ENCODE data around the gene YWHAQ. TPM values are rescaled to one million over a fixed set of nuclear protein-coding genes. Genes with fewer than 3 reads are reported as not detected.
A peak's percentile ranks its signal among the peaks of the same experiment; 100 is the strongest.

Gene YWHAQ
- total RNA-seq, 1 donor from 2014 or later = 284 TPM

DNA sequence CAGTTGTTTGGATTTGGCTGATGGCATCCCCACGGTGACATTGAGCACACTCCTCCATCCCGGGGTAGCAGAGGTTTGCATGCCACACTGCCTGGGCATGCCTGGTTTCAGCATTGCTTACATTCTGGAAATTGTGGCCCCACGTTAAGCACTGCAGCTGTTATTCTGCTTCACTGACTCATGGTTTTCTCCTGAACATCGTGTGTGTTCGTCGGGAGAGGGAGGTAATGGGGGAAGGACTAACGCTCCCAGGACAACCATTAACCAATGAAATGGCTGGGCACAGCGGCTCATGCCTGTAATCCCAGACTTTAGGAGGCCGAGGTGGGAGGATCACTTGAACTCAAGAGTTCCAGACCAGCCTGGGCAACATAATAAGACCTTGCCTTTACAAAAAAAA lies 28.2 kb upstream of the YWHAQ start:
- H3K4me3 ChIP-seq (ENCODE audit: low read depth, low read length) = no peak overlapping the region
- TF ChIP-seq, protein P1, sequence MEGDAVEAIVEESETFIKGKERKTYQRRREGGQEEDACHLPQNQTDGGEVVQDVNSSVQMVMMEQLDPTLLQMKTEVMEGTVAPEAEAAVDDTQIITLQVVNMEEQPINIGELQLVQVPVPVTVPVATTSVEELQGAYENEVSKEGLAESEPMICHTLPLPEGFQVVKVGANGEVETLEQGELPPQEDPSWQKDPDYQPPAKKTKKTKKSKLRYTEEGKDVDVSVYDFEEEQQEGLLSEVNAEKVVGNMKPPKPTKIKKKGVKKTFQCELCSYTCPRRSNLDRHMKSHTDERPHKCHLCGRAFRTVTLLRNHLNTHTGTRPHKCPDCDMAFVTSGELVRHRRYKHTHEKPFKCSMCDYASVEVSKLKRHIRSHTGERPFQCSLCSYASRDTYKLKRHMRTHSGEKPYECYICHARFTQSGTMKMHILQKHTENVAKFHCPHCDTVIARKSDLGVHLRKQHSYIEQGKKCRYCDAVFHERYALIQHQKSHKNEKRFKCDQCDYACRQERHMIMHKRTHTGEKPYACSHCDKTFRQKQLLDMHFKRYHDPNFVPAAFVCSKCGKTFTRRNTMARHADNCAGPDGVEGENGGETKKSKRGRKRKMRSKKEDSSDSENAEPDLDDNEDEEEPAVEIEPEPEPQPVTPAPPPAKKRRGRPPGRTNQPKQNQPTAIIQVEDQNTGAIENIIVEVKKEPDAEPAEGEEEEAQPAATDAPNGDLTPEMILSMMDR (IDR thresholded peaks at IDR 0.05; ENCODE audit: insufficient read depth, low read length, poor library complexity, severe bottlenecking) = no peak
- no peaks in the 10 kb centered on the region for H3K27me3 ChIP-seq (ENCODE audit: control insufficient read depth, insufficient read depth, low read length)
- no peaks in the 10 kb centered on the region for H3K36me3 ChIP-seq (ENCODE audit: control insufficient read depth, insufficient read depth, low read length)
- DNase-seq (ENCODE audit: low read depth) = peak; percentile 82

DNA sequence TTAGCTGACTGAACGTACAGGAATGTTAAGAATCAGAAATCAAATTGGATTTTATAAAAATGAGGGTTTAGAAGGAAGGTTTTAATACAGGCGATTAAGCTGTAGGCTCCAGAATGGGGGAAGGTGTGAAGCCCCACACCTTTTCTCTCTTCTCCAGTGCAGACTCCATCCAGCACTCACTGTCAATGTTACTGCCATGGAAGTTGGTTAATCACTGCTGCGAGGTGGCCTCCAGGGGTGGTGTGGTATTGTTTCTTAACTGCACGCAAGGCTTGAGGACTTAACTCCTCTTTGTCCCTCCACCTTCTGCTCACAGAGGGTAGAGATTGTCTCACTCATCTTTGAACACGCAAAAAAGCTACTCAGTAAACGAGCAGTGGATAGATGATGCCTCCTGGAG lies 26.9 kb upstream of the YWHAQ start:
- Histone ChIP-seq H3K36me3 (ENCODE audit: control insufficient read depth, insufficient read depth, low read length) (no peaks in the 10 kb centered on the region), H3K4me3 (ENCODE audit: low read depth, low read length) (no peak overlapping the region), H3K27me3 (ENCODE audit: control insufficient read depth, insufficient read depth, low read length) (no peaks in the 10 kb centered on the region)
- TF ChIP-seq, protein P1 (IDR thresholded peaks at IDR 0.05; ENCODE audit: insufficient read depth, low read length, poor library complexity, severe bottlenecking) = no peak
- DNase-seq (ENCODE audit: low read depth) = no peak

- TF ChIP-seq, protein P1 (IDR thresholded peaks at IDR 0.05; ENCODE audit: insufficient read depth, low read length, poor library complexity, severe bottlenecking) = no peak
- no peak for DNase-seq (ENCODE audit: low read depth)
- Histone ChIP-seq H3K27me3 (ENCODE audit: control insufficient read depth, insufficient read depth, low read length) (no peaks in the 10 kb centered on the region), H3K4me3 (ENCODE audit: low read depth, low read length) (no peak overlapping the region), H3K36me3 (ENCODE audit: control insufficient read depth, insufficient read depth, low read length) (no peaks in the 10 kb centered on the region)
Observed at GRCh38 chr2:9657083-9657482, 26.3 kb upstream of the YWHAQ start.

DNA sequence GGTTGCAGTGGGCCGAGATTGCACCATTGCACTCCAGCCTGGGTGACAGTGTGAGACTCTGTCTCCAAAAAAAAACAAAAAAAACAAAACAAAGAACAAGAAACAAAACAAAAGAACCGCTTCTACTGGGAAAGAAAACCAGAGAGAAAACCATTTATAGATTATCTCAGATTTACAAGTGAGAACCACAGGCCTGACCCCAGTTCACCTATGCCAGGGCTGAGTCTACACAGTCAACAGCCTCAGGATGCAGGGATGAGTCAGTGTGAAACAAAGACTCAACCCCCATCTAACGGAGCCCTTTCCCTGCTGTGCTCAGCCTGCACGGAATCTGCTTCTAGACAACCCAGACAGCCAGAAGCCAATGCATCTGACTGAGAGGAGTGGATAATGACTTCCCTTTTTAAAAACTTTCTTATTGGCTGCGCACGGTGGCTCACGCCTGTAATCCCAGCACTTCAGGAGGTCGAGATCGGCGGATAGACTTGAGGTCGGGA lies 25.5 kb upstream of the YWHAQ start:
- TF ChIP-seq, protein P1 (IDR thresholded peaks at IDR 0.05; ENCODE audit: insufficient read depth, low read length, poor library complexity, severe bottlenecking) = no peak

DNA sequence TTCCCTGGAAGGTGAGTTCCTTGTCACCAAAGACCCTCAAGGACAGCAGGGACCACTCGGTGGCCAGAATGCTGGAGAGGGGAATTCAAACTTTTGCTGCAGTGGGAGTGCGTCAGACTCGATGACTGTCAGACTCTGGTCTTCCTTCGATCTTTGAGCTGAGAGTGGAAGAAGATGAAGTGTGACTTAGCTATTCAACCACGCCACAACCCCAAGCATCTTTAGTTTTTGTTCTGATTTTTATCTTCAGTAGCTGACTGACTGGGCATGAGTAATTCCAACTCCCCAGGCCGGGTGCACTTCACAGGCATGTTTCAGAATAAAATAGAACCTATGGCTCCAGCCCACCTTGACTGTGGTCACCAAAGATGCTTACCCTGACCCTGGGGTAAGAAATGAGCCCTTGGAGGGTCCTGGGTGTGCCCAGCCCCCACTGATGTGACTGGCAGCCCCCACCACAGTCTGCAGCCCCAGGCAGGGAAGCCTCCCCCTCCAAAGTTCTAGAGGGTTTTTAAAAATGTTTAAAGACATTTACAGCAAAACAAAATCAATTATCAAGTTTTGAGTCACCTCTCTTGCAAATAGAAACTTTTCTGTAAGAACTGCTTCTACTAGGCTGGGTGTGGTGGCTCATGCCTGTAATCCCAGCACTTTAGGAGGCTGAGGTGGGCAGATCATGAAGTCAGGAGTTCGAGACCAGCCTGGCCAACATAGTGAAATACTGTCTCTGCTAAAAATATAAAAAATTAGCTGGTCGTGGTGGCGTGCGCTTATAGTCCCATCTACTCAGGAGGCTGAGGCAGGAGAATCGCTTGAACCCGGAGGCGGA lies 24.9 kb upstream of the YWHAQ start:
- TF ChIP-seq, protein P1 (IDR thresholded peaks at IDR 0.05; ENCODE audit: insufficient read depth, low read length, poor library complexity, severe bottlenecking) = no peak
- no peak for DNase-seq (ENCODE audit: low read depth)
- H3K4me3 ChIP-seq (ENCODE audit: low read depth, low read length) = no peak overlapping the region
- H3K27me3 ChIP-seq (ENCODE audit: control insufficient read depth, insufficient read depth, low read length) = no peaks in the 10 kb centered on the region
- no peaks in the 10 kb centered on the region for H3K36me3 ChIP-seq (ENCODE audit: control insufficient read depth, insufficient read depth, low read length)

More for the DNA sequence above, 25.5 kb upstream of the YWHAQ start:
- Histone ChIP-seq H3K27me3 (ENCODE audit: control insufficient read depth, insufficient read depth, low read length) (no peaks in the 10 kb centered on the region), H3K36me3 (ENCODE audit: control insufficient read depth, insufficient read depth, low read length) (no peaks in the 10 kb centered on the region), H3K4me3 (ENCODE audit: low read depth, low read length) (no peak overlapping the region)
- peak; percentile 89 for DNase-seq (ENCODE audit: low read depth)

All from kidney epithelial cell (primary cell).